NCI-H1105 (cell line): ENCODE data around the gene ZFP36.

Experiments
- DNase-seq: peaks from one replicate; lab custom pipeline; 2025; lab: John Stamatoyannopoulos, UW

The ZFP36 gene

DNA sequence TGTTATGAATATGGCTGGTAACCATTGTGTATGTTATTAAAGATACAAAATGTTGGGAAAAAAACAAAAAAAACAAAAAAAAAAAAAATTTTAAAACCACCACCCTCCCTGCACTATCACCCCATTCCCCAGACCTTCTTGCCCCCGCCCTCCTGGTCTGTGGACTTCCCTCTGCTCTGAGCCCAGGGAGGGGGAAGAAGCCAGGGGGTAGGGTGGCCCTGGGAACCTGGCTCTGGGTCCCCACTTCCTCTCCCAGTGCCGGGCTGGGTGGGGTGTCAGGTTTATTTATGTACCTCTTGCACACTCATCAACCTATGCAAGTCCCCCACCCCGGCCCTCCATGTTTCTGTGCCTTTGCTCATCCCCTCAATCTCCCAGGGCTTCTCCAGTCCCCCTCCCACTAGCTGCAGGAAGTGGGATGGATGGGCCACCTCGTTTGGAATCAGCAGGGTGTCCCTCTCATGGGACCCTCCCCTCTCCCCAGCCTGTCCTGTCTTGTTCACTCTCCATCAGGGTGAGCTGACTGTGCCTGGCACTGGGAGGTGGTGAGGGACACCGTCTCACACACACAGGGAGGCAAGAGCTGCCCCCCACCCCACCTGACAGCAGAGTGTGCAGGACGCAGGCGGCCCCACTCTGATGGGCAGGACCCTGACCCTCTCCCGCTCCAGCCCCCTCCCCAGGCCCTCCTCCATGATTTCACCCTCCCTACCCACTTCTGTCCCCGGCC is 21.6 kb upstream of the ZFP36 start:
- no peak for DNase-seq

DNA sequence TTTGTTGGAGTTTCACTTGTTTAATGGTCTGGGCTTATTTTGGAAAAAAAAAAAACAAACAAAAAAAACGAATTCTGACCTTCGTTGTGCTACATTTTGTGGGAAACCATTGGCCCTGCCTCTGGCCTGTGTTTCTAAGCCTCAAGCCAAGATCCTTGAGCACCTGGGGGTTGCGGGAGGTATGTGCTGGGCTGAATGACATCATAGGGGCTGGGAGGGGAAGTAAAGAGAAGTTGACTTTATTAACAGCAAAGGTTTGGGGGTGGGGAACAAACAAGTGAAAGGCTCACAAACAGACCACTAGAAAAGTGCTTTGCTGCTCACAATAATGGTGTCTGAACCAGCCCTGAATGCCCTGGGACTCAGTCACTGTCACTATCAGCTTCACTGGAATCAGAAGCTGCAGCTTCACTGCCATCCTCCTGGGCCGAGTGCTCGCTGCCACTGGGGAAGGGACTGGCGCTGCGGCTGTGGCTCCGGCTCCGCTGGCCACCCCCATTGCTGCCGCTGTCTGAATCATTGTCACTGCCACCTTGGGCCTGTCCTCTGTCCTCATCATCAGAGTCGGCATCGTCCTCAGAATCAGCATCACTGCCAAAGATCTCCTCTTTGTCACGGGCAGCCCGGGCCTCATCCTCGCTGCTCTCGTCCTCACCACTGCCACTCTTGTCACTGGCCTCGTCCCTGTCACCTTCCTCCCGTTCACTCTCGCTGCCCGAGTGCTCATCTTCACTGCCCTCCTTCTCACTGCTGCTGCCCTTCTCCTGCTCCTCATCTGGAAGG is 20.8 kb upstream of the ZFP36 start:
- no peak for DNase-seq

DNA sequence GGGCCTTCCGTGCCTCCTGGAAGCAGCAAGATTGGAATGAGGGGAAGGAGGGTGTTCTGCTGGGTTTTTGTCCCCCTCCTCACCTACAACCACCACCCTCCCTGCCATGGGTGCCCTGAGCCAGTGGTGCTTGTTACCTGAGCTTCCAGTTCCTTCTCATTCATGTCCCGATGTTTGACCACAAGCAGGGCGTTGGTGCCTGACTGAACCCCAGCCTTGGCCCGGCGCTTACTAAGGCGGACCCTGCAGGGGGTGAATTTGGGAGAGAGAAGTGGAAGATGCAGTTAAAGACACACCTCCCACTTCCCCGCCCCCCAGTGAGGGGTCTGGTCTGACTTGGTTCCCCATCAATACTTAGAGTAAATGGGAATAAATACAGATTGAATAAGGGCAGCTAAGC is 20.1 kb upstream of the ZFP36 start:
- no peak for DNase-seq

DNA sequence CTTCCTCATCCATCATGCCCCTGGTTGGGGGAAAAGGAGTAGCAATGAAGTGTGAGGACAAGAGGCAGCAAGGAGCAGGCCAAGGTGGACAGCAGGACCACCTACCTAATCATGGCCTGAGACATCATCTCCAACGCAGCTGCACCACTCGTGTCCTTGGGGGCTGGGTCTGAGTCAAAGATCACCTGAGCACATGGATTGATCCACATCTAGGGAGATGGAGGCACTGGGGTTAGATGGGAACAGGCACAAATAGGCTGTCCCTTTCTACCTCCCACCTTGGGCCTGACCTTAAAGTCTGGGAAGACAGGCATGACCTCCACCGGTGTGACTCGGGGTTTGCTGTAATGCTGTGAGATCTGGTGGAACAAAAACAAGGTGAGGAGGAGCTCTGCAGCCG is 18.0 kb upstream of the ZFP36 start:
- DNase-seq, result no peak

DNA sequence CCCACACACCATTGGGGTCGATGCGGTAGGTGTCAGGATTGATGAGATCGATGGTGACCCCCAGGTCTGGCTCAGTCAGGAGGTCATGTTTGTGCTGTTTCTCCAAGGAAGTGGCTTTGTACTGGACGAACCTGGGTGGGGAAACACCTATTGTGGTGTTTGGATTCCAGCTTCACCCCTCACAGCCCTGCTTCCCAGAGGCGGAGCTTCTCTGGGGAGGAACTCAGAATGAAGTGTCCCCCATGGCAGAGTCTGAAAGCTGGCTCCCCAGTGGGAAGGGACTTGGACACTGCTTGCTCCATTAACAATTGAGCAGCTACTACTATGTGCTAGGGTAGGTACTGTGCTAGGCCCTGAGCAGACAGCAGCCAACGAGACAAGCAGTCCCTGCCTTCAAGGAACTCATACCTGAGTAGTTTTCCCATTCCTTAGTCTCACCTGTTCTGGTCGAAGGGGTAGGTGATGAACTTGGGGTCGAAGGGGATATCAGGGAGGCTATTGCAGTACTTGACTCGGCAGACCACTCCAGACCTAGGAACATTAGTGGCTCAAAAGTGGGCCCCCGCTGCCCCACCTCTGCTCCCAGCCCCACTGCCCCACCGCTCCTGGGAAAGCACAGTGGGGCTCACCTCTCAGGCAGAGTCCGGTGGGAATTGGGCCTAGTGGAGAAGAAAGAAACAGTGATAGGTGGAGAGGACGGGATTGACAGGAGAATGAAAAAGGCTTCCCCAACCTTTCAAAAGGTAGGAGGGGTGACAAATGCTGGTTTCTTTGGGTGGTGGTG is 16.8 kb upstream of the ZFP36 start:
- DNase-seq, result no peak

DNA sequence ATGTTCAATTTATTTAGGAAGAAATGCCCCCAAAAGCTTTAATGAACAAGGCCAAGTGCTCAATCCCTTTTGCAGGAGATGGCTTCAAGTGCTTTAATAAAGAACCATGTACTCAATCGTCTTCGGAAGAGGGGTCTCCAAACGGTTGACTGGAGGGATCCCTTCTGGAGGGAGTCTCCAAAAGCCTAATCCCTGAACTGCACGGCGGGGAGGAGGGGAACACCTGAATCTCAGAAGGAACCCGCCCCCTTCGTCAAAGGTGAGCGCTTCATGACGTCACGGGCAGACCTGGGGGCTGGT is 16.2 kb upstream of the ZFP36 start:
- DNase-seq, result no peak

DNA sequence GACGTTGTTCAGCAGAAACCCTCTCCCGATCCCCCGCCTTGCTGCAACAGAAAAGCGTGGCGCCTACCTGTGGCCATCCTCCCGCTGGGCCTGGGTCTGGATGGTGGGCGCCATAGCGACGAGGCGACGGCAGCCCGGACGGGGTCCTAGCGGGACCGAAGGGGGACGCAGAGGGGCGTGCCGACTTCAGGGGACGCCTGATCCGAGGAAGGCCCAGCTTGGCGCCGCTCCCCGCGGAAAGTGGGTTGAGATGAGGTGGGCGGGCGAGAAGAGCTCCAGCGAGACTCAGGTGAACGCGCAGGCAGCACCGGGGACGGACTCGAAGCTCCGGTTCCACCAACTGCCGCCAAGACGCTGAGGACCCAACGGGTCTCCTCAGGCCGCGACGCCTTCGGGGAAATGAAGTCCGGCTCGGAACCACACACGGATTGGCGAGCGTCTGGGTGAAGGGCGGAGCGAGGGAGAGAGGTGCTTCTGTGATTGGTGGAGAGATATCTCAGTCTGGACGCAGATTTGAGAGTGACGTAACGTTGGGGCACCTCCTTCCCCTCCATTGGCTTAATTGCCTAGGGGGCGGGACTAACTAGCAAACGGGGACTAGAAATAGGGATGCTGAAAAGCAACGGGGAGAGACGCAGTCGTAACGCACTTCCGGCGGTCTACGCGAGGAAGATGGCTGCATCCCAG is 15.8 kb upstream of the ZFP36 start, which contains the start of the genes MED29 and PAF1:
TSS of gene MED29 (plus strand) at position 628 of the 687 bp plus-strand sequence. CDS start at position 673, 45 bp downstream.
TSS of gene PAF1 (minus strand) at position 356 of the 687 bp plus-strand sequence. CDS start at position 114, 242 bp downstream.
- DNase-seq, result peak; percentile 99

DNA sequence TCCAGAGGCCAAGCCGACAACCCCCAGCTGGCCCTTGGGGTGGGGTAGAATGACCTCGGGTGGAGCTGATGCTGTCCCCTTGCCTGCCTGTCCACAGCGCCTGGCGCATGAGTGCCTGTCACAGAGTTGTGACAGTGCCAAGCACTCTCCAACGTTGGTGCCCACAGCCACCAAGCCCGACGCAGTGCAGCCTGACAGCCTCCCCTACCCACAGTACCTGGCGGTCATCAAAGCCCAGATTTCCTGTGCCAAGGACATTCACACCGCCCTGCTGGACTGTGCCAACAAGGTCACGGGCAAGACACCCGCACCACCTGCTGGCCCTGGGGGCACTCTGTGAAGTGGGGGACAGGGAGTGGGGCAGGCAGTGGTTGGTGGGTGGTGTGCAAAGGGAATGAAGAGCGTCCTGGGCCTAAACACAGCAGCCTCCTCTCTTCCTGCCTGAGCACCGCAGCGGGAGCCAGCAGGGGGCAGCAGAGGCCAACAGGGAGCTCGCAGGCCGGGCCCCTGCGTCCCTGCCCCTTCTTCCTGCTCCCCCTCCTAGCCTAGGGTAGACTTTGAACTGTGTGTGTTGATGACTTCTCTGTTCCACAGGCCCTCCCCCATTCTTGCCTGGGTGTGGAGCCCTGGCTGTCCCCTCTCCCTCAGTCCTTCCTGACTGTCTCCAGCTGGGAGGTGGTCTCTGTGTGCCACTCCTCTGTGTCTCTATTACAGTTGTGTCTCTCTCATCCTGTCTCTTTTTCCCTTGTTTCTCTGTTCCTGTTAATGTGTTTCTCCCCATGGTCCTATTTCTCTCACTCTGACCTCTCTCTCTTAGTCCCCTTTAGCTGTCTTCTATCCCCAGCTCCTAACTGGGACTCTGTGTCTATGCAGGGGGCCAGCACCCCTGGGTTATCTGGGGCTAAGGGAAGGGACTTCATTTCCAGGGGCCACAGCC is 9.0 kb upstream of the ZFP36 start:
- DNase-seq, result peak; percentile 67

DNA sequence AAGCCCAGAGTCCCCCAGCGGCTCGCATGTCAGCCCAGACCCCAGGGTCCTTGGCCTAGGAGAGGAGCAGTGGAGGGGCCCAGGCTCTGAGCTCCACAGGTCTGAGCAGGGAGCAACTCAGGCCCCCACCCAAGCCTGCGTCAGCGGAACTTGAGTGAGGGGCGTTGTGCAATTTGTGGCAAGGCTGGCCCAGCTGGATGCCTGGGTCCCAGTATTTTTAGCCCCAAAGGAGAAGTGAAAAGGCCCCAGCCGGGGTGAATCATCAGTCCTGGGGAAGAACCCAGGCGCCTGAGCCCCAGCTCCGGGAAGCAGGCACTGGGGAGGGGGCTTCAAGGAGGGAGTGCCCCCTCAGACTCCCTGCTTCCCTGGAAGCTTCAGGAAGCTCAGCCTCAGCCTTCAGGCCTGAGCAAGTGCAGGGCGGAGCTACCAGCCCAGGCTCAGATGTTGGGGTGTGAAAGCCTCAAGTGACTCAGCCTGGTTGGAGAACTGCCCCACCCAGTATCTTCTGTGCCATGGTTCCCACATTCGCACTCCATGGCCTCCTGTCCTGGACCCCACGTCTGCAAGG is 8.3 kb upstream of the ZFP36 start:
- no peak for DNase-seq

DNA sequence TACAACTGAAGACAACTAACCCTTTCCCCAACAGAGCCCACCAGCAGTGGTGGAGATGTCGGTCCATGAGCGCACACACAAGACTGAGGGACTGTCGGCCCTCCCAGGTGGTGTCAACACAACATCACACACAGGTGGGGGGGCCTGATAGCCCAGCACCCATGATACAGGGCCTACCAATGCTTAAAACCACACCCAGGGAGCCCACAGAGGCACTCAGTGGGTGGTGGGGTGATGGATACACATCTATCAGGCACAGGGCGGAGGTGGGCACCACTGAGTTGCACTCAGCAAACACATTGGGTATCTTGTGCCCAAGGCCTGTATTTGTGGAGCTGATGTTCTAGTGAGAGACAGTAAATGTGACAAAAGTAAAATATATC is 7.0 kb upstream of the ZFP36 start:
- no peak for DNase-seq

DNA sequence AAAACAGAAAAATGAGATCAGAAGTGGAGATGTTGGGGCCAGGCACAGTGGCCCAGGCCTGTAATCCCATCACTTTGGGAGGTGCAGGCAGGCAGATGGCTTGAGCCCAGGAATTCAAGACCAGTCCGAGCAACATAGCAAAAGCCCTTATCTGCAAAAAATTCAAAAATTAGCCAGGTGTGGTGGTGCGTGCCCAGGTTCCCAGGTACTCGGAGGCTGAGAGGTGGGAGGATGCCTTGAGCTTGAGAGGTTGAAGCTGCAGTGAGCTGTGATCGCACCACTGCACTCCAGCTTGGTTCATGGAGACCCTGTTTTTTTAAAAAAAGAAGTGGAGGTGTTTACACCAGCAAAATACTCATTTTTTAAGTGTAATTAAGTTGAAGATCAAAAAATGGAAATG is 6.6 kb upstream of the ZFP36 start:
- no peak for DNase-seq

DNA sequence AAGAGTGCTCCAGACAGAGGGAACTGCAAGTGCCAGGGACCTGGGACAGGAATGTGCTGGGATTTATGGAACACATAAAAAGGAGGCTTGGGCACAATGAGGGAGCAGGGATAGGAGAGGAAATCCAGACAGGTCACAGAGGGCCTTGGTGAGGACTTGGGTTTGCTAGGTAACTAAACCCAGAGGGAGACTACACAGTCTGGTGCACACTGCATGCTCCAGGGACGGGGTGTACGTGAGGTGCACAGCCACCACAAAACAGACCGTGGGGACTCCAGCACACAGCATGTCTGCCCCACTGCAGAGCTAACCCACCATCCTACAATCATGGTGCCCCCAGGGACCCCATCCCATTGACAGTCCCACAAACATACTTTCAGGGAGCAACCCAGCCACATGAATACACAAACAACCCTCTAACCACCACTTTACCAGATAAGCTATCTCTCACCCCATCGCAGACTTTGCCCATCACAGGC is 5.5 kb upstream of the ZFP36 start:
- no peak for DNase-seq

DNA sequence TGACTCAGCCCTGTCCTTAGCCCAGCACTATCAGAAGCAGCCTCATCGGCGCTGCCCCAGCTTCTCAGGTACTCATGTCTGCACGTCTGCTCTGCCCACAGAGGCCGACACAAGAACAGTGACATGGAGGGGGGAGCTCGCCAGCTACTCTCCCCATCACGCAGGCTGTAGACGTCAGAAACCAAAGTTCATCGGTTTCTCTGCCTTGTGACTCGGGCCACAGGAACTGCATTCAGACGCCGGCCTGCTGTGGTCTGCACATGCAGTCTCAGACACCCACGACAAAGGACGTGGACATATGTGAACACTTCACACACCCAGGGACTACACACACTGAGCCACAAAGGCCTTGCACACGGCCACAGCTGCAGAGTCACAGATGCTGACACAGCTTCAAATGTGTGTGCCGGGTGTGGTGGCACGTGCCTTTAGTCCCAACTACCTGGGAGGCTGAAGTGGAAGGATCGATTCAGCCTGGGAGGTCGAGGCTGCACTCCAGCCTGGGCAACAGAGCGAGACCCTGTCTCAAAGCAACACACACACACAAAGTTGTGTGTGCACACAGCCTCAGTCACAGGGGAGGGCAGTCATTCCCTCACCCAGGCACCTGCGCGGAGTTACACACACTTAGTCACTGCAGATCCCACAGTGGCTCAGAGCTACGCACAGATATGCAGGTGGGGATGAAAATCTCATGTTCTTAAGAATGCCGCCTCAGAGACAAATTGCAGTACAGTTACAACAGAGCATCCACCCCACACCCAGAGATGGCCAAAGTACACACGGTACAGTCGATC is 4.9 kb upstream of the ZFP36 start:
- DNase-seq, result no peak

DNA sequence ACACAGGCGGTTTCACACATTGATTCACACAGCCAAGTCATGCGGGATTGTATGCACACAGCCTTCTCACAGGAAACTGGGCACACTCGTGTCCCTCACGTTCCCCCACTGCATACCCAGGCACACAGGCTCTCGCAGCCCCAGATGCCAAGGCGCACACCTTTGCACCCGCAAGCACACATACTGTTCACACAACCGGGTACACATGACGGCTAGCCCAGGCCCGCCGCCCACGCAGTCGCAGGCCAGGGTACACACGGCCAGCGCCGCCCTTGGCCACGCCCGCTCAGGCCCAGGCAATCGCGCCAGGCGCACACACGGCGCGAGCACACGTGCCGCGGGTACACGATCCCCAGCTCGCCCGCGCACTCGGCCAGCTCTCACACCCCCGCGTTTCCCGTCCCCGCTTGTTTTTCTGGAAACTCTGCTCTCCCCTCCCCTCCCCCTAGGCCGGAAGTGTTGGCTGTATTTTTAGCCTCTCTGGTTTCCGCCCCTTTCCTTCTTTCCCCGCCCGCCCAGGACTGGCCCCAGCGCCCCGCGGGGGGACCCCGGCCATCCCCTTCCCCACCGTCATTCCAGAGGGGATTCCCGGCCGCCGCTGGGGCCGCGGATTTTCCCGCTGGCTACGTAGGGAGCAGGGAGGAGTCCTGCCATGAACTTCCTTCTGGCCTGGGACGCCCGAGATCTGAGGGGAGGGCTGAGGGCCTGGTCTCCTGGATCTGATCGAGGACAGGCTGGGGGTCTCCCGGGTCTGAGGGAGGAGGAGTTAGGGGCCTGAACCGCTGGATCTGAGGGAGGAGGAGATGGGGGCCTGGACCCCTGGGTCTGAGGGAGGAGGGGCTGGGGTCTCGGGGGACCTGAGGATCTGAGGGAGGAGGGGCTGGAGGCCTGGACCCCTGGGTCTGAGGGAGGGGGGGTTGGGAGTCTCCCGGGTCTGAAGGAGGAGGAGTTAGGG is 4.0 kb upstream of the ZFP36 start:
- DNase-seq, result peak; percentile 25

DNA sequence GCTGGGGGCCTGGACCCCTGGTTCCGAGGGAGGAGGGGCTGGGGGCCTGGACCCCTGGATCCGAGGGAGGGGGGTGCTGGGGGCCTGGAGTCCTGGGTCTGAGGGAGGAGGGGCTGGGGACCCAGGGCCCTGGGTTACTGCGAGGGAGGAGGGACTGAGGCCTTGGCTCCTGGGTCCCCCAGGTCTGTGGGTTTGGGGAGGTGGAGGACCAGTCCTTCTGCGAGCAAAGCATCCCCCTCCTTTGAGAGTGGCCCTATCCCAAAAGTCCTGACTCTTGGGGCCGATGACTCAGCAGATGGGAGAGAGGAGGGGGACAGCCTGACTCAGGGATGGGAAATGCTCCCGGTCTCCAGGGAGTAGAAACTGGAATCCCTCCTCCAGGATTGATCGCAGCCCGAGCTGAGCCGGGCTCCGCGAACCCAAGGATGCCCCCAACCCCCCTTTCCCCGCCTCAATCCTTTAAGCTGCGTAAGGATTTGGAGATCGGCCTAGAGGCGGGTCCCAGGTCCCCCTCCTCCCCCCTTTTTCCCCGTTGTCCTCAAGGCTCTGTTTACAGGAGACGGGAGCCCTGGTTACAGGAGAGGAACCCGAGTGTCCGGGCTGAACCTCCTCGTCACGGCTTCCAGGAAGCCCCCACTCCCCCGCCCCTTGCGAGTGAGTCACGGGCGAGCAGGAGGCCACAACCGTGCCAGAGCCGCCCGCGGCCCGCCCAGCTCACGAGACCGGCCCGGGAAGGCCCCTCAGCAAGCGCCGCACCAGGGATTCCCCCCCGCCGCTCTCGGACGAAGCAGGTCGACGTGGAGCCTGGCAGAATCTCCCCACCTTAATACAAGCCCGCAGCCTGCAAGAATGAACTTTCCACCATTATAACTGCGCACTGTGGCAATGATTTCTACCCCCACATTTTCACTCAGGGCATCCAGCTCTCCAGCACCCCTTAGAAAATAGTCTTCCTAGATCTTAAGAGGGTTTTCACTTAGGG is 3.0 kb upstream of the ZFP36 start:
- no peak for DNase-seq

DNA sequence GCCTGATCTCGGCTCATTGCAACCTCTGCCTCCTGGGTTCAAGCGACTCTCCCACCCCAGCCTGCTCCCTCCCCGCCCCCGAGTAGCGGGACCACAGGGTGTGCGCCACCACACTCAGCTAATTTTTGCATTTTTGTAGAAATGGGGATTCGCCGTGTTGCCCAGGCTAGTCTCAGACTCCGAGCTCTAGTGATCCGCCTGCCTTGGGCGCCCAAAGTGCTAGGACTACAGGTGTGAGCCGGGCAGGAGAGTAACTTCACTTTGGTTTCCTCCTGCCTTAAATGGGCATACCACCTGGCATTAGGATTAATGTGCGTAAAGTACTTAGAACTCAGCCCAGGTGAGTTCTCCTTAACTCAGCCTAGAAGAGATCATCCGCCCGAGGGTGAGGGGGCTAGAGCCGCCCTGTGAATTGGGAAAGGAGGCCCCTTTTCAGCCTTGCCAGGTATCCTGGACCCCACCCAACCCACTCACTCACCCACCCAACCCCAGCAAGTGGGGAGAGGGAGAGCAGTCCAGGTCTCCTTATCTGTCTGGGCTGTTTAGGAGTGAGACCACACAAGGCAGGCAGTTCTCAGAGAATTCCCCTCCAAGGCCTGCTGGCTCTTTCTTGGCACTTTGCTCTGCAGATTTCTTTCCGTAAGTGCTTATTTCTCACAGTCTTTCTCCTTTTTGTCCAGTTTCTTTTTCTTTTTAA is 1.2 kb upstream of the ZFP36 start:
- no peak for DNase-seq
